Activated CD4-positive, alpha-beta memory T cell treated with anti-CD3 and anti-CD28 coated beads for 36 hours (primary cell): ENCODE data around the gene SMOC2. TPM values are rescaled to one million over a fixed set of nuclear protein-coding genes. Genes with fewer than 3 reads are reported as not detected.
"Not testable (repeated sequence)": the region's sequence is repeated elsewhere in the genome, so short reads cannot be mapped to it uniquely, and the experiment has no call there.

ENCODE experiments used
- CTCF ChIA-PET: fragments of 350-600 bp; sonication (Branson Sonifier 250); formaldehyde crosslinking; loops from one replicate; lab custom pipeline; 2021; ENCODE audit warnings: antibody characterized with exemption, inconsistent platforms; lab: Charles Lee
- POLR2A ChIA-PET: fragments of 350-600 bp; sonication (Branson Sonifier 250); formaldehyde crosslinking; loops from one replicate; lab custom pipeline; 2021; ENCODE audit warnings: antibody characterized with exemption; lab: Charles Lee
- DNase-seq: peaks from one replicate; pipeline ENCODE4 v3.0.0-alpha.2; 2020
- H3K27ac Mint-ChIP-seq: one replicate; pipeline ENCODE4 v1.8.0; 2021; ENCODE audit warnings: mixed read lengths
- H3K27me3 Mint-ChIP-seq: one replicate; pipeline ENCODE4 v1.8.0; 2021; ENCODE audit warnings: mixed read lengths
- H3K36me3 Mint-ChIP-seq: one replicate; pipeline ENCODE4 v1.8.0; 2021; ENCODE audit warnings: mixed read lengths
- H3K4me1 Mint-ChIP-seq: one replicate; pipeline ENCODE4 v1.8.0; 2021; ENCODE audit warnings: low read depth, mixed read lengths
- H3K4me3 Mint-ChIP-seq: one replicate; pipeline ENCODE4 v1.8.0; 2021; ENCODE audit warnings: mild to moderate bottlenecking, mixed read lengths
- H3K9me3 Mint-ChIP-seq: one replicate; pipeline ENCODE4 v1.8.0; 2021; ENCODE audit warnings: mixed read lengths
- intact Hi-C: fragments of 100-400 bp; cut with micrococcal nuclease; formaldehyde crosslinking; loops from one replicate; pipeline ENCODE4 v1.15.1; 2023
- total RNA-seq, 2 experiments: library from RNA; stranded (reverse); gene quantifications; one replicate each; pipeline ENCODE4 v1.2.3, GENCODE V29; 2021

The SMOC2 gene
- total RNA-seq, 2 experiments from 2014 or later: not detected

DNA sequence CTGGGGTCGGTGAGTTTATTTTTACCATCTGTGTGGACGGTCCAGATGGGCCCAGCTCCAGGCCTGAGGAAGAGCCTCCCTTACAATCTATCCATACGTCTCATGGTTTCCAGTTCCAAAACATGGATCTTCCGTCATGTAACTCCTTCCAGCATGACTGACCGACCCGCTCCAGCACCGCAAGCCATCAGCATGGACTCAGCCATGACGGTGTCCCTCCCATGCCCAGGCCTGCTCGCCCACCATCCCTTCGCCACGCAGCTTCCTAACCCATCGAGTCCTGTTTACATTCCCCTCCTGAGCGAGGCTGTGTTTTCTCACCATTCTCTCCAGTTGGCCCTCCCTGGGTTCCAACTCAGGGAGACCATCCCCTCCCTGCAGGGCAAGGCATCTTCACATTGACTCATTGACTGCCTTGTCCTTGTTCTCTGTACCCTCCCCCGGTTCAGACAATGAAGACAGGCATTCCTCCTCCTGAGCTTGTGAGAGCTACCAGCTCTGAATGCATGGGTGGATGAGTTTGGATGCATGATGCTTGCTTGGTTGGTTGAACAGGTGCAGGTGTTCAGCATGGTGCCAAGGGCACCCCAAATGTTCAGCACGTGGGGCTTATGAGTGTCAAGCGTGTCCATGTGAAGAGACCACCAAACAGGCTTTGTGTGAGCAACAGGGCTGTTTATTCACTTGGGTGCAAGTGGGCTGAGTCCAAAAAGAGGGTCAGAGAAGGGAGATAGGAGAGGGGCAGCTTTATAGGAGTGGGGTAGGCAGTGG, 235.8 kb downstream of the SMOC2 start:
- Mint-ChIP-seq H3K27me3 (peaks cover 9% of the 10 kb centered on the region), H3K4me3 (no peak overlapping the region), H3K27ac (no peak overlapping the region), H3K9me3 (no peaks in the 10 kb centered on the region), H3K36me3 (no peaks in the 10 kb centered on the region), H3K4me1 (no peaks in the 10 kb centered on the region)
- ChIA-PET CTCF (no interaction called here), POLR2A (no interaction called here)
- DNase-seq: no peak
- intact Hi-C loops: no loop called here

DNA sequence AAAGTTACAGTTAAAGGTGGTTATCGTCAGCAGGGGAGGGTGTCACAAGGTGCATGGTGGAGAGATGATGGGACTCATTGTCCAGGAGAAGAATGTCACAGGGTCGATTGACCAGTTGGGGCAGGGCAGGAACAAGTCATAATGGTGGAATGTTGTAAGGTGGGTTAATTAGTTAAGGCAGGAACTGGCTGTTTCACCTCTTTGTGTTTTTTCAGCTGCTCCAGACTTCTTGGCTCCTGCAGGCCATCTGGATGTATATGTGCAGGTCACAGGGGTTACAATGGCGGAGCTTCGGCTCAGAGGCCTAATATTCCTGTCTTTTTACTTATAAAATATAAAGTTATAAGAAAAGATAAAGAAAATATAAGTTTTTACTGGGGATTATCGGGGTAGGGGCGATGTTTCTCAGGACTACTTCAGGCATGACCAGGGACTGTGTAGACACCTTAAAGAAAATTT, 236.4 kb downstream of the SMOC2 start:
- H3K27me3 Mint-ChIP-seq, H3K9me3 Mint-ChIP-seq, H3K4me1 Mint-ChIP-seq, intact Hi-C loops, DNase-seq, H3K4me3 Mint-ChIP-seq, CTCF ChIA-PET, POLR2A ChIA-PET, H3K27ac Mint-ChIP-seq, H3K36me3 Mint-ChIP-seq: not testable (repeated sequence)

DNA sequence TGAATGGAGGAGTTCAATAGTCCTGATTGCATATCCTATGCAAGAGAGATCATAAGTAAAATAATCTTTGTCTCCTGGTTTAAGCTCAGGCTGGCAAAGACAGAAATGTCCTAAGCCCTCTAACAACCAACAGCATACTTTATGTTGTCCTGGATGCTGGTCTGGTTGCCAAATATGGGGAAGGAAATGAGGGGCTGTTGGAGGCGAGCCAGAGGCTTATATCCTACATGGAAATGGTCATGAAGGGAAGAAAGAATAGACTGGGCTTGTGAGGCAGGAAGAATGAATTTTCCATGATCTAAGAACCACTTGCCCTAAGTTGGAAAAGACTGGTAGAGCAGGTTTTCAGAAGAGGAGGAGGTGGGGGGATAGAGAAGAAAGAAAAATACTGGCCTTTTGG, 237.1 kb downstream of the SMOC2 start:
- Mint-ChIP-seq H3K27ac (no peak overlapping the region), H3K27me3 (peaks cover 9% of the 10 kb centered on the region), H3K4me1 (no peaks in the 10 kb centered on the region), H3K9me3 (no peaks in the 10 kb centered on the region), H3K4me3 (no peak overlapping the region), H3K36me3 (no peaks in the 10 kb centered on the region)
- intact Hi-C loops: no loop called here
- DNase-seq: no peak
- ChIA-PET POLR2A (no interaction called here), CTCF (no interaction called here)

DNA sequence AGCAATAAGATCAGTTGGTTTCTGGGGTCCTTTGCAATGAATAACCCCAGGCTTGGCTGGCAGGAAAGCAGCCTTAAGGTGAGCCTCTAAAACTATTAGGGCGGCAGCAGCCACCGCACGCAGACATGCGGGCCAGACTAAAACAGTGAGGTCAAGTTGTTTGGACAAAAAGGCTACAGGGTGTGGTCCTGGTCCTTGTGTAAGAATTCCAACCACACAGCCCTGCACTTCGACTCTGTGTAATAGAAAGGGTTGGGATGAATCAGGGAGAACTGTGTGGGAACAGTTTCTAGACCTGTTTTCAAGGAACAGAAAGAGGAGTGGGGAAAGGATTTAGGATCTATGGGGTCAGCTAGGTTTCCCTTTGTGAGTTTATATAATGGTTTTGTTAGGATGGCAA, 237.6 kb downstream of the SMOC2 start:
- no peak for DNase-seq
- Mint-ChIP-seq H3K4me1 (no peaks in the 10 kb centered on the region), H3K9me3 (no peaks in the 10 kb centered on the region), H3K4me3 (no peak overlapping the region), H3K27me3 (peaks cover 9% of the 10 kb centered on the region), H3K36me3 (no peaks in the 10 kb centered on the region), H3K27ac (no peak overlapping the region)
- ChIA-PET CTCF (no interaction called here), POLR2A (no interaction called here)
- intact Hi-C loops: no loop called here

DNA sequence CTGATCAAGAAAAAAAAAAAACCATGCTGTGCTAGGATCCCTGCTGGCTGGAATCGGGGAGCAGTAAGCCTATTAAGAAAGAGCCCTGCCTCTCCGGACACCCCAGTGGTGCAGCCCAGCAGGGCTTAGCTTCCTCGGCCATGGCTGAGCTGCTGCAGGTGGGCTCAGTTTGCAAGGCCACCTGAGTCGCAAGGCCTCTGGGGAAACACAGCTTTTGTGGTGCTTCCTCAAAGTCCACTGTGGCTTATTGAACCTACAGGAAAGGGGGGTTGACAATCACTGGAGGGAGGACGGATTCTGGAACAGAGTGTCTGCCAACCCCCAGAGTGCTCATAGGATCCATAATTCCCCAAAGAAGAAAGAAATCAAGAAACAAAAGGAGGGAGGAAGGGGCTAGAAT, 240.8 kb downstream of the SMOC2 start:
- CTCF ChIA-PET: no interaction called here
- Mint-ChIP-seq H3K27me3 (peaks cover 7% of the 10 kb centered on the region), H3K9me3 (no peaks in the 10 kb centered on the region), H3K4me3 (no peak overlapping the region), H3K27ac (no peak overlapping the region), H3K36me3 (no peaks in the 10 kb centered on the region), H3K4me1 (no peaks in the 10 kb centered on the region)
- POLR2A ChIA-PET: no interaction called here
- intact Hi-C loops: no loop called here
- DNase-seq: no peak

DNA sequence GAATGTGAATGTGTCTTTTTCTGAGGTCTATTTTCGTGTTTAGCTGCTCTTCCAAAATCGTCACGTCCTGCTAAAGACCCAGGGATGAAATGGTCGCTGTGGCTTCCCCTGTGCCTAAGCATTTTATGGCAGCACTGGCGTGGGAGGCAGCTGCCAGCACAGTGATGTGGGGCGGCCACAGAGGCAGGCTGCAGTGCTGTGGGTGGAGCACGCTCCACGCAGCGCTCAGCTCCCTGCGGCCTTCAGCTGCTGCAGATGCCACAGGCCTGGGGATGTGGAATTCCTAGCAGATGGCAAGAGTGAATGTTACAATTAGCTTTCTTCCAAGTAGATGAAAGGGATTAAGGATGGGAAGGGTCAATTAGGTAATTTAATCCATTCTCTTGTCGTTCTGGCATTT, 242.6 kb downstream of the SMOC2 start:
- POLR2A ChIA-PET: no interaction called here

DNA sequence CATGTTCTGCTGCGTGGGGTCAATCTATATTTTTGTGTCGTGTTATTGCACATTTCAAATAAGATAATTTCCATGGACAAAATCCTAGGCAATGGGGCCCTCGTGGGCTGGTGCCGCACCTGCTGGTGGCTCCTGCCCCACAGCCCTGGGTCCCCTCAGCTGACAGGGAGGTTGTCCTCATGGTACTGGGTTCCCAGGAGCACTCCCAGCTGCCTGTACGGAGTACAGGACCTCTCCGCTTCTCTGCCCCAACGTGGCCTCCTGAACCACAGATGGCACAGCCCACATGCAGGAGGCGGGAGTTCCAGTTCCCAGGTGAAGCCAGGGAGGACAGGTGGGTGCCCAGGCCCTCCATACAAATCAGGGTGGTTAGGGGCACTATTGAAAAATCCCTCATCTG, 243.5 kb downstream of the SMOC2 start:
- H3K27ac Mint-ChIP-seq: no peak overlapping the region
- no peaks in the 10 kb centered on the region for H3K4me1 Mint-ChIP-seq
- no peak for DNase-seq
- ChIA-PET CTCF (no interaction called here), POLR2A (no interaction called here)
- no peaks in the 10 kb centered on the region for H3K9me3 Mint-ChIP-seq
- no peak overlapping the region for H3K4me3 Mint-ChIP-seq
- no peaks in the 10 kb centered on the region for H3K36me3 Mint-ChIP-seq
- intact Hi-C loops: no loop called here
- no peaks in the 10 kb centered on the region for H3K27me3 Mint-ChIP-seq

More for the DNA sequence above, 242.6 kb downstream of the SMOC2 start:
- Mint-ChIP-seq H3K4me1 (no peaks in the 10 kb centered on the region), H3K27me3 (no peaks in the 10 kb centered on the region), H3K9me3 (no peaks in the 10 kb centered on the region), H3K4me3 (no peak overlapping the region), H3K36me3 (no peaks in the 10 kb centered on the region), H3K27ac (no peak overlapping the region)
- DNase-seq: no peak
- intact Hi-C loops: no loop called here
- CTCF ChIA-PET: no interaction called here

DNA sequence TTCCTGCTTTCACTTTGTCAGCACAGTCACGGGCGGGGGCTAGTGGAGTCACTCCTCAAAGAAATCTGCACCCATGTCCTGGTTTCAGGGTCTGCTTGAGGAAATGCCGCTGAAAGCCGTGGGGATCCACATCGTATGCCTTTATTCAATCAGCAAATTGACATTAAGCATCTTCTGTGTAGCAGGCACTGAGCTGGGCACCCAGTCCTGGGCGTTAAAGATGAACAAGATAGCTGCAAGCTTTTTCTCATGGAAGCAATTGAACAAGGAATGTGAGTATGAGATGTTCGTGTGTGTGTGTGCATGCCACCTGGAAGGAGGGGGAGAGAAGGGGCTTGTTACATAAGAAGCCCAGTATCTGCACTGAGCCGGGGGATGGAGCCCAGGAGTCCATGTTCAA, 243.9 kb downstream of the SMOC2 start:
- ChIA-PET POLR2A (no interaction called here), CTCF (no interaction called here)
- Mint-ChIP-seq H3K27ac (no peak overlapping the region), H3K4me1 (no peaks in the 10 kb centered on the region), H3K9me3 (no peaks in the 10 kb centered on the region), H3K4me3 (no peak overlapping the region), H3K36me3 (no peaks in the 10 kb centered on the region), H3K27me3 (no peaks in the 10 kb centered on the region)
- intact Hi-C loops: no loop called here
- DNase-seq: no peak

DNA sequence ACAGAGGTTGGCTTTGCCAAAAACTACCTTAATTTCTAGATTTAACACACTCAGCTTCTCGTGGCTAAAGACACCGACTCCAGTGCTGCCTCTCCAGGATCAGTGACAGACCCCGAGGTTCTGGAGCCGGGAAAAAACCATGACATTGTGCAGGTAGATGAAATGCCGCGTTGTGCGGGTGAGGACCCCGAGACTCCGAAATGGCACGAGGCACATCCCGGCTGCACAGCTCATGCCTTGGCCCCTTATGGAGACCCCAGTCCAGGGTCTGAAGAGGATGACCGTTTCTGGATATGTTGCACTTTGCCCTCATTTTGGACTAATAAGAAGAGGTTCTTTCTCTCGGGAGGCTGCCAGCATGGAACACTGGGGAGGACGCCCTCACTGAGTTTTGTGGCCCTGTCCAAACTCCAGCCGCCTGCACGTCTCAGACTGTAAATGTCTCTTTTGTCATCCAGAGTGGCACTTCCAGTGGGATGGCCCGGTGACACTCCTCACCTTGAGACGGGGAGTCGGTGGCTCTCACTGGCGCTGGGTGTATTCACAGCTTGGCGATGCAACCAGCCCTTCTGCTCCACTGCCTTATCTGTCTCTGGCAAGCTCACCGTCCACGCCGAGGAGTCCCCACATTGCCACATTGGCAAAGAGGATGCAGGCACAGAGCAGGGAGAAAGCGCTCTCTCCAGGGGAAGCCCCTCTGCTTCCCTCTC, 245.2 kb downstream of the SMOC2 start:
- no peaks in the 10 kb centered on the region for H3K27me3 Mint-ChIP-seq
- no peaks in the 10 kb centered on the region for H3K9me3 Mint-ChIP-seq
- intact Hi-C loops: no loop called here
- no peaks in the 10 kb centered on the region for H3K4me1 Mint-ChIP-seq
- CTCF ChIA-PET: no interaction called here
- no peak for DNase-seq
- no peaks in the 10 kb centered on the region for H3K36me3 Mint-ChIP-seq
- no peak overlapping the region for H3K4me3 Mint-ChIP-seq
- no peak overlapping the region for H3K27ac Mint-ChIP-seq
- POLR2A ChIA-PET: no interaction called here

DNA sequence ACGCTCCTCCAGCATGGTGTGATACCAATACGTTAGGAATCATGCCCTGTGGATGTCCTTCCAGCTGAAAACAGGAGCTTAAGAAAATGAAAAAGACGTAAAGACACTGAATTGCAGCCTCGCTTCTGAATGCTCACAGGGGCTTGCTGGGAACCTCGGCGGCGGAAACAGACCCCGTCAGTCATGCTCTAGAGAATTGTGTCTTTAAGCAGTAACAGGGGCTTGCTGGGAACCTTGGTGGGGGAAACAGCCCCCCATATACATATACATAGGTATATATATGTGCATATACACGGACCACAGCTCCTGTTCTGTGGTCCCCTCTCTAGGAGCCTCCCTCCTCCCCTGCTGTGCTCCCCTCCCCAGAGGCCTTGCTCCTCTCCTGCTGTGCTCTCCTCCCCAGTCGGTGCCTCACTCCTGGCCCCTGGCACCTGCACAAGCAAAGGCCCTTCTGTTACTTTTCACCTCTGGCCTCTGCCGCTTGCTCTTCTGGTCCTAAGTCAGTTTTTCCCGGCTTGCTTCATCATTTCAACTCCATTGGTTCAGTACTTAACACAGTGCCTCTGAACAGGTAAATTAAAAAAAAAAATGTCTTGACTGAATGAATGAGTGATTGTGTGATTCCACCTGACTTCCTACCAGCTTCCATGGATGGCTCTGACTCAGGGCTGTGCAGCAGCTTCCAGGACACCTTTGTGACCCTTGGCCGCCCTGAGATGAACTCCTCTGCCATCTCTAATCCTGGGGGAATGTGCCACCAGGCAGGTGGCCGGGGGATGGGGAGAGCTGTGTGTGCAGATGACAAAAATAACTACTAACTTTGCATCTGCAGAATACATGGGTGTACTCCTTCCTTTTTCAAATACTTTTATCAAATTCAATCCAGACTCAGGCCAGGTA, 246.1 kb downstream of the SMOC2 start:
- Mint-ChIP-seq H3K27ac (no peak overlapping the region), H3K27me3 (no peaks in the 10 kb centered on the region), H3K9me3 (no peaks in the 10 kb centered on the region), H3K4me3 (no peak overlapping the region), H3K36me3 (no peaks in the 10 kb centered on the region), H3K4me1 (no peaks in the 10 kb centered on the region)
- CTCF ChIA-PET: no interaction called here
- POLR2A ChIA-PET: no interaction called here
- DNase-seq: no peak
- intact Hi-C loops: no loop called here

DNA sequence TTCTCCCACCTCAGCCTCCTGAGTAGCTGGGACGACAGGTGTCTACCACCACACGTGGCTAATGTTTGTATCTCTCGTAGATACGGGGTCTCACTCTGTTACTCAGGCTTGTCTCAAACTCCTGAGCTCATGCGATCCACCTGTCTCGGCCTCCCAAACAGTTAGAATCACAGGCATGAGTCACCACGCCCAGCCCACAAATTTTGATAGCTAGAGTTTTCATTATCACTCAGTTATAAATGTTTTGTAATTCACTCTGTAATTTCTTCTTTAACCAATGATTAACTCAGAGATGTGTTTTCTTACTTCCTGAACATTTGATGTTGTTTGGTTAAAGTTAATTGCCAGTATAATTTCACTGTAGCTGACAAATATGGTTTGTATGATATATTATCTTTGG, 249.3 kb downstream of the SMOC2 start:
- Mint-ChIP-seq H3K27ac (no peak overlapping the region), H3K4me1 (no peaks in the 10 kb centered on the region), H3K36me3 (no peaks in the 10 kb centered on the region), H3K27me3 (no peaks in the 10 kb centered on the region), H3K9me3 (no peaks in the 10 kb centered on the region), H3K4me3 (no peak overlapping the region)
- ChIA-PET CTCF (no interaction called here), POLR2A (no interaction called here)
- intact Hi-C loops: no loop called here
- DNase-seq: no peak

DNA sequence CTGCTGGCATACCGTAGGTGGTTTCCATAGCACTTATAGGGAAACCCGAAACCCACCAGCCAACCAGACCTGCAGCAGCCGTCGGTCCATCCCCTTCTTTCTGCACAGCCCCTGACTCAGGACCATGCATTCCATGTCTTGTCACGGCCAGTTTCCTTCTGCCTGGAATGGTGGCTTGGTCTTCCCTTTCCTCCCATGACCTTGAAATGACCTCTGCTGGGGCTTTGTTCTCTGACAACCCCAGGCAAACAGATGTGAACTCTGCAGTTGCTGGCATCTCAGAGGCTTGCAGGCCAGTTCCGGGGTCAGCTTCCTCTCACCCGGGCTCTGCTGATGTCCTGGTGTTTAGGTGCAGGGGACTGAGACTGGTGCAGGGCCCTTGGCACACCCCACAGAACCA, 250.8 kb downstream of the SMOC2 start:
- Mint-ChIP-seq H3K9me3 (peaks cover 4% of the 10 kb centered on the region), H3K27me3 (no peaks in the 10 kb centered on the region), H3K36me3 (no peaks in the 10 kb centered on the region), H3K27ac (no peak overlapping the region), H3K4me1 (no peaks in the 10 kb centered on the region), H3K4me3 (no peak overlapping the region)
- no peak for DNase-seq
- ChIA-PET POLR2A (no interaction called here), CTCF (interaction anchor here (0.6 kb wide), 1 partner anchor 269 kb away, joined by 3 read pairs; no protein-coding TSS in a partner anchor)
- intact Hi-C loops: no loop called here
